Neural progenitor cell (in vitro differentiated cells): Measurements from ENCODE around the gene PTCD3. TPM values are rescaled to one million over a fixed set of nuclear protein-coding genes. Genes with fewer than 3 reads are reported as not detected.

Experiments used
- DNase-seq: peaks from one replicate; pipeline ENCODE4 v3.0.0-alpha.2; 2016; ENCODE audit warnings: low spot score
- H2AFZ ChIP-seq: fragments of 200-600 bp; sonication (generic); replicated peaks from 2 replicates; pipeline ENCODE4 v1.6.1; 2016; ENCODE audit warnings: antibody characterized with exemption
- H3F3A ChIP-seq: fragments of 200-600 bp; sonication (generic); 2 replicates; pipeline ENCODE4 v1.6.1; 2016; ENCODE audit warnings: antibody characterized with exemption, low read depth
- H3K27ac ChIP-seq: fragments of 200-600 bp; sonication (generic); 2 replicates; pipeline ENCODE4 v1.5.1; 2016; ENCODE audit warnings: mild to moderate bottlenecking
- H3K27me3 ChIP-seq: fragments of 200-600 bp; sonication (generic); 2 replicates; pipeline ENCODE4 v1.6.1; 2016; ENCODE audit warnings: mild to moderate bottlenecking, moderate library complexity
- H3K36me3 ChIP-seq: fragments of 200-600 bp; sonication (generic); 2 replicates; pipeline ENCODE4 v1.5.1; 2016
- H3K4me1 ChIP-seq: fragments of 200-600 bp; sonication (generic); 2 replicates; pipeline ENCODE4 v1.6.1; 2016; ENCODE audit warnings: mixed run types
- H3K4me2 ChIP-seq: fragments of 200-600 bp; sonication (generic); 2 replicates; pipeline ENCODE4 v1.6.1; 2016
- H3K4me3 ChIP-seq: fragments of 200-600 bp; sonication (generic); 2 replicates; pipeline ENCODE4 v1.5.1; 2016
- H3K79me2 ChIP-seq: fragments of 200-600 bp; sonication (generic); 2 replicates; pipeline ENCODE4 v1.6.1; 2016; ENCODE audit warnings: low read depth
- H3K9ac ChIP-seq: fragments of 200-600 bp; sonication (generic); 2 replicates; pipeline ENCODE4 v1.6.1; 2016
- H3K9me3 ChIP-seq: fragments of 200-600 bp; sonication (generic); 2 replicates; pipeline ENCODE4 v1.5.1; 2016; ENCODE audit warnings: low read depth
- H4K20me1 ChIP-seq: fragments of 200-600 bp; sonication (generic); 2 replicates; pipeline ENCODE4 v1.6.1; 2016; ENCODE audit warnings: low read depth
- H3K27ac Mint-ChIP-seq: 3 replicates; pipeline ENCODE4 v1.8.0; 2021; ENCODE audit warnings: mixed read lengths
- H3K27me3 Mint-ChIP-seq: 2 replicates; pipeline ENCODE4 v1.8.0; 2022; ENCODE audit warnings: low read depth, mild to moderate bottlenecking, inconsistent platforms, moderate library complexity, mixed read lengths; ENCODE audit not compliant: insufficient read depth
- H3K36me3 Mint-ChIP-seq: 3 replicates; pipeline ENCODE4 v1.8.0; 2021; ENCODE audit warnings: mixed read lengths
- H3K4me1 Mint-ChIP-seq: 3 replicates; pipeline ENCODE4 v1.8.0; 2021; ENCODE audit warnings: mixed read lengths
- H3K4me3 Mint-ChIP-seq: 3 replicates; pipeline ENCODE4 v1.8.0; 2021; ENCODE audit warnings: mild to moderate bottlenecking, moderate library complexity, mixed read lengths
- H3K9me3 Mint-ChIP-seq: 3 replicates; pipeline ENCODE4 v1.8.0; 2020; ENCODE audit warnings: mixed read lengths
- CTCF ChIP-seq: fragments of 200-600 bp; sonication (generic); IDR thresholded peaks from 2 replicates; pipeline ENCODE4 v1.5.1; 2017; ENCODE audit warnings: antibody characterized with exemption, mild to moderate bottlenecking
- EZH2 ChIP-seq: fragments of 200-600 bp; sonication (generic); IDR thresholded peaks from 2 replicates; pipeline ENCODE4 v1.6.1; 2017; ENCODE audit warnings: antibody characterized with exemption, mild to moderate bottlenecking, moderate library complexity
- EZH2phosphoT487 ChIP-seq: fragments of 200-600 bp; sonication (generic); IDR thresholded peaks from 2 replicates; pipeline ENCODE4 v1.6.1; 2017; ENCODE audit warnings: antibody characterized with exemption
- total RNA-seq: library from RNA; depleted of rRNA; stranded (reverse); fragments of >200 nt; gene quantifications from 2 replicates; pipeline ENCODE4 v1.2.3, GENCODE V29; 2015; ENCODE audit warnings: low replicate concordance

PTCD3 gene
- total RNA-seq, 1 donor from 2014 or later = 269 TPM

GRCh38 chr2:86069091-86069685 is 36.8 kb upstream of the PTCD3 start:
- Histone ChIP-seq H3K4me2 (no peak overlapping the region), H3K36me3 (peaks cover 6% of the 10 kb centered on the region), H2AFZ (no peak overlapping the region), H3K4me3 (no peak overlapping the region), H3K9me3 (no peaks in the 10 kb centered on the region), H3K27ac (no peak overlapping the region), H3F3A (no peaks in the 10 kb centered on the region), H3K9ac (no peak overlapping the region), H3K4me1 (no peaks in the 10 kb centered on the region), H4K20me1 (no peaks in the 10 kb centered on the region), H3K79me2 (no peaks in the 10 kb centered on the region), H3K27me3 (no peaks in the 10 kb centered on the region)
- peaks cover under 1% of the 10 kb centered on the region for H3K4me1 Mint-ChIP-seq
- no peak for DNase-seq
- peaks cover 3% of the 10 kb centered on the region for H3K27me3 Mint-ChIP-seq
- H3K36me3 Mint-ChIP-seq = peaks cover 39% of the 10 kb centered on the region
- no peaks in the 10 kb centered on the region for H3K9me3 Mint-ChIP-seq
- TF ChIP-seq CTCF (no peak), EZH2phosphoT487 (no peak), EZH2 (no peak)
- H3K4me3 Mint-ChIP-seq = no peak overlapping the region
- H3K27ac Mint-ChIP-seq = no peak overlapping the region

GRCh38 chr2:86069783-86070339 is 36.2 kb upstream of the PTCD3 start:
- no peak overlapping the region for H2AFZ ChIP-seq
- no peaks in the 10 kb centered on the region for H3F3A ChIP-seq
- DNase-seq = no peak
- no peaks in the 10 kb centered on the region for H3K27me3 ChIP-seq
- TF ChIP-seq EZH2 (no peak), CTCF (no peak), EZH2phosphoT487 (no peak)
- no peak overlapping the region for H3K27ac Mint-ChIP-seq
- H3K36me3 Mint-ChIP-seq = peaks cover 38% of the 10 kb centered on the region
- no peak overlapping the region for H3K4me2 ChIP-seq
- no peaks in the 10 kb centered on the region for H3K9me3 ChIP-seq
- no peaks in the 10 kb centered on the region for H4K20me1 ChIP-seq
- no peaks in the 10 kb centered on the region for H3K4me1 ChIP-seq
- H3K36me3 ChIP-seq = peaks cover 6% of the 10 kb centered on the region
- peaks cover 5% of the 10 kb centered on the region for H3K4me1 Mint-ChIP-seq
- H3K27me3 Mint-ChIP-seq = peaks cover 3% of the 10 kb centered on the region
- no peak overlapping the region for H3K27ac ChIP-seq
- no peaks in the 10 kb centered on the region for H3K9me3 Mint-ChIP-seq
- no peak overlapping the region for H3K9ac ChIP-seq
- no peak overlapping the region for H3K4me3 ChIP-seq
- H3K79me2 ChIP-seq = no peaks in the 10 kb centered on the region
- no peak overlapping the region for H3K4me3 Mint-ChIP-seq

- Histone ChIP-seq H3K27ac (no peak overlapping the region), H3K9ac (no peak overlapping the region), H3K36me3 (peaks cover 6% of the 10 kb centered on the region), H3F3A (no peaks in the 10 kb centered on the region), H4K20me1 (no peaks in the 10 kb centered on the region), H3K79me2 (no peaks in the 10 kb centered on the region), H3K9me3 (no peaks in the 10 kb centered on the region), H3K4me1 (no peaks in the 10 kb centered on the region), H2AFZ (no peak overlapping the region), H3K4me3 (no peak overlapping the region), H3K27me3 (no peaks in the 10 kb centered on the region), H3K4me2 (no peak overlapping the region)
- TF ChIP-seq EZH2phosphoT487 (no peak), CTCF (no peak), EZH2 (no peak)
- Mint-ChIP-seq H3K4me1 (peaks cover 5% of the 10 kb centered on the region), H3K36me3 (peaks cover 31% of the 10 kb centered on the region), H3K9me3 (no peaks in the 10 kb centered on the region), H3K27ac (no peak overlapping the region), H3K4me3 (no peak overlapping the region), H3K27me3 (peaks cover 3% of the 10 kb centered on the region)
- no peak for DNase-seq
These were observed 35.2 kb upstream of the PTCD3 start for GRCh38 chr2:86070868-86071267.
